HTR-8/SVneo (cell line): ENCODE measurements around the gene SMC3.
A peak's percentile ranks its signal among the peaks of the same experiment; 100 is the strongest.
"Not testable (repeated sequence)": the region's sequence is repeated elsewhere in the genome, so short reads cannot be mapped to it uniquely, and the experiment has no call there.

Source experiments
- DNase-seq: peaks from one replicate; pipeline ENCODE4 v3.0.0; 2011; ENCODE audit warnings: low spot score, mixed read lengths; ENCODE audit not compliant: insufficient read length
- FAIRE-seq: peaks from 2 replicates; lab custom pipeline; 2011; peaks lifted over from hg19 to GRCh38; lab: Jason Lieb, UNC

SMC3 gene

GRCh38 chr10:110572862-110573261 lies 5.4 kb downstream of the SMC3 start:
- DNase-seq: no peak

GRCh38 chr10:110574420-110574819 lies 6.9 kb downstream of the SMC3 start:
- FAIRE-seq (no peak), DNase-seq (no peak)

More at GRCh38 chr10:110572862-110573261, 5.4 kb downstream of the SMC3 start:
- no peak for FAIRE-seq

GRCh38 chr10:110576220-110576619 lies 8.7 kb downstream of the SMC3 start:
- no peak for FAIRE-seq
- DNase-seq: no peak

GRCh38 chr10:110577056-110577455 lies 9.6 kb downstream of the SMC3 start:
- DNase-seq (no peak), FAIRE-seq (no peak)

GRCh38 chr10:110584006-110584405 lies 16.5 kb downstream of the SMC3 start:
- FAIRE-seq (no peak), DNase-seq (no peak)

- no peak for DNase-seq
- no peak for FAIRE-seq
Measured at GRCh38 chr10:110591760-110592159, 24.3 kb downstream of the SMC3 start.

- FAIRE-seq: no peak
- no peak for DNase-seq
Measured at GRCh38 chr10:110597476-110597875, 30.0 kb downstream of the SMC3 start.

GRCh38 chr10:110600487-110601101 lies 33.1 kb downstream of the SMC3 start:
- DNase-seq (peak; percentile 7), FAIRE-seq (no peak)

GRCh38 chr10:110601581-110601980 lies 34.1 kb downstream of the SMC3 start:
- FAIRE-seq: no peak

GRCh38 chr10:110608087-110608486 lies 40.6 kb downstream of the SMC3 start:
- no peak for FAIRE-seq
- DNase-seq: no peak

More at GRCh38 chr10:110601581-110601980, 34.1 kb downstream of the SMC3 start:
- DNase-seq: no peak

GRCh38 chr10:110609605-110610004 lies 42.1 kb downstream of the SMC3 start:
- DNase-seq (no peak), FAIRE-seq (no peak)

GRCh38 chr10:110610308-110610774 lies 42.8 kb downstream of the SMC3 start:
- FAIRE-seq (no peak), DNase-seq (peak; percentile 41)

GRCh38 chr10:110610781-110611180 lies 43.3 kb downstream of the SMC3 start:
- FAIRE-seq, DNase-seq: not testable (repeated sequence)

GRCh38 chr10:110612087-110612486 lies 44.6 kb downstream of the SMC3 start:
- FAIRE-seq (no peak), DNase-seq (no peak)

- FAIRE-seq (no peak), DNase-seq (no peak)
Measured at GRCh38 chr10:110612629-110613028, 45.1 kb downstream of the SMC3 start.

- FAIRE-seq (no peak), DNase-seq (no peak)
Measured at GRCh38 chr10:110613341-110613995, 46.0 kb downstream of the SMC3 start.

GRCh38 chr10:110613996-110614495 lies 46.6 kb downstream of the SMC3 start:
- FAIRE-seq: no peak
- DNase-seq: no peak

- no peak for DNase-seq
- FAIRE-seq: no peak
Measured at GRCh38 chr10:110615057-110615747, 47.7 kb downstream of the SMC3 start.

- no peak for FAIRE-seq
Measured at GRCh38 chr10:110616493-110617033, 49.1 kb downstream of the SMC3 start.

GRCh38 chr10:110617425-110618229 lies 50.1 kb downstream of the SMC3 start:
- no peak for DNase-seq
- FAIRE-seq: no peak

More at GRCh38 chr10:110616493-110617033, 49.1 kb downstream of the SMC3 start:
- no peak for DNase-seq
